ENCODE data around the gene KRT25.

KRT25 gene

GRCh38 chr17:40755231-40755630, at the start of gene KRT25:
Gene KRT25, minus strand, starts transcription at chr17:40755331. Its CDS starts 60 bp downstream, at chr17:40755271.
- Histone ChIP-seq H3K9me3 (ENCODE audit: control insufficient read depth in 2 of 2, low read length in 2 of 2) (peaks cover 0 to 6% of the 10 kb centered on the region in 2 donors), H3K27me3 (ENCODE audit: control insufficient read depth in 1 of 2, insufficient read depth in 2 of 2, low read length in 2 of 2) (no peaks in the 10 kb centered on the region), H3K36me3 (ENCODE audit: control insufficient read depth in 2 of 2, insufficient read depth in 2 of 2, low read length in 2 of 2) (no peaks in the 10 kb centered on the region), H3K27ac (ENCODE audit: low read length) (no peak within 1 kb of the TSS), H3K4me1 (ENCODE audit: control insufficient read depth, insufficient read depth, low read length) (no peaks in the 10 kb centered on the region), H3K4me3 (ENCODE audit: low read length in 2 of 2) (no peak within 1 kb of the TSS), H3K9ac (ENCODE audit: low read length in 2 of 2) (no peak within 1 kb of the TSS)

GRCh38 chr17:40803617-40804082, 48.5 kb upstream of the KRT25 start:
- Histone ChIP-seq H3K27me3 (ENCODE audit: control insufficient read depth in 1 of 2, insufficient read depth in 2 of 2, low read length in 2 of 2) (peaks cover 17 to 18% of the 10 kb centered on the region in 2 donors), H3K4me3 (ENCODE audit: low read length in 2 of 2) (no peak overlapping the region), H3K36me3 (ENCODE audit: control insufficient read depth in 2 of 2, insufficient read depth in 2 of 2, low read length in 2 of 2) (no peaks in the 10 kb centered on the region), H3K4me1 (ENCODE audit: control insufficient read depth, insufficient read depth, low read length) (no peaks in the 10 kb centered on the region), H3K27ac (ENCODE audit: low read length) (no peak overlapping the region), H3K9me3 (ENCODE audit: control insufficient read depth in 2 of 2, low read length in 2 of 2) (no peaks in the 10 kb centered on the region), H3K9ac (ENCODE audit: low read length in 2 of 2) (no peak overlapping the region)

GRCh38 chr17:40801157-40801556, 46.0 kb upstream of the KRT25 start:
- no peaks in the 10 kb centered on the region for H3K9me3 ChIP-seq (ENCODE audit: control insufficient read depth in 2 of 2, low read length in 2 of 2)
- H3K9ac ChIP-seq (ENCODE audit: low read length in 2 of 2) = no peak overlapping the region
- H3K27me3 ChIP-seq (ENCODE audit: control insufficient read depth in 1 of 2, insufficient read depth in 2 of 2, low read length in 2 of 2) = peaks cover 20 to 27% of the 10 kb centered on the region in 2 donors
- H3K36me3 ChIP-seq (ENCODE audit: control insufficient read depth in 2 of 2, insufficient read depth in 2 of 2, low read length in 2 of 2) = no peaks in the 10 kb centered on the region
- no peak overlapping the region for H3K27ac ChIP-seq (ENCODE audit: low read length)
- no peaks in the 10 kb centered on the region for H3K4me1 ChIP-seq (ENCODE audit: control insufficient read depth, insufficient read depth, low read length)
- H3K4me3 ChIP-seq (ENCODE audit: low read length in 2 of 2) = no peak overlapping the region

GRCh38 chr17:40800381-40800780, 45.2 kb upstream of the KRT25 start:
- Histone ChIP-seq H3K4me1 (ENCODE audit: control insufficient read depth, insufficient read depth, low read length) (no peaks in the 10 kb centered on the region), H3K27me3 (ENCODE audit: control insufficient read depth in 1 of 2, insufficient read depth in 2 of 2, low read length in 2 of 2) (peaks cover 25 to 28% of the 10 kb centered on the region in 2 donors), H3K9me3 (ENCODE audit: control insufficient read depth in 2 of 2, low read length in 2 of 2) (no peaks in the 10 kb centered on the region), H3K4me3 (ENCODE audit: low read length in 2 of 2) (no peak overlapping the region), H3K9ac (ENCODE audit: low read length in 2 of 2) (no peak overlapping the region), H3K27ac (ENCODE audit: low read length) (no peak overlapping the region), H3K36me3 (ENCODE audit: control insufficient read depth in 2 of 2, insufficient read depth in 2 of 2, low read length in 2 of 2) (no peaks in the 10 kb centered on the region)

GRCh38 chr17:40799859-40800258, 44.7 kb upstream of the KRT25 start, which contains the start of gene KRT28:
Gene KRT28, minus strand, starts transcription at chr17:40799959. Its CDS starts 66 bp downstream, at chr17:40799893.
- Histone ChIP-seq H3K27ac (ENCODE audit: low read length) (no peak within 1 kb of the TSS), H3K4me3 (ENCODE audit: low read length in 2 of 2) (no peak within 1 kb of the TSS), H3K4me1 (ENCODE audit: control insufficient read depth, insufficient read depth, low read length) (no peaks in the 10 kb centered on the region), H3K9ac (ENCODE audit: low read length in 2 of 2) (no peak within 1 kb of the TSS), H3K9me3 (ENCODE audit: control insufficient read depth in 2 of 2, low read length in 2 of 2) (no peaks in the 10 kb centered on the region), H3K27me3 (ENCODE audit: control insufficient read depth in 1 of 2, insufficient read depth in 2 of 2, low read length in 2 of 2) (peaks cover 22 to 28% of the 10 kb centered on the region in 2 donors), H3K36me3 (ENCODE audit: control insufficient read depth in 2 of 2, insufficient read depth in 2 of 2, low read length in 2 of 2) (no peaks in the 10 kb centered on the region)

GRCh38 chr17:40796846-40797245, 41.7 kb upstream of the KRT25 start:
- Histone ChIP-seq H3K9ac (ENCODE audit: low read length in 2 of 2) (no peak overlapping the region), H3K27me3 (ENCODE audit: control insufficient read depth in 1 of 2, insufficient read depth in 2 of 2, low read length in 2 of 2) (peaks cover 19 to 23% of the 10 kb centered on the region in 2 donors), H3K9me3 (ENCODE audit: control insufficient read depth in 2 of 2, low read length in 2 of 2) (no peaks in the 10 kb centered on the region), H3K36me3 (ENCODE audit: control insufficient read depth in 2 of 2, insufficient read depth in 2 of 2, low read length in 2 of 2) (no peaks in the 10 kb centered on the region), H3K4me3 (ENCODE audit: low read length in 2 of 2) (no peak overlapping the region), H3K4me1 (ENCODE audit: control insufficient read depth, insufficient read depth, low read length) (no peaks in the 10 kb centered on the region), H3K27ac (ENCODE audit: low read length) (no peak overlapping the region)

- no peak overlapping the region for H3K9ac ChIP-seq (ENCODE audit: low read length in 2 of 2)
- H3K4me3 ChIP-seq (ENCODE audit: low read length in 2 of 2) = no peak overlapping the region
- no peaks in the 10 kb centered on the region for H3K9me3 ChIP-seq (ENCODE audit: control insufficient read depth in 2 of 2, low read length in 2 of 2)
- no peaks in the 10 kb centered on the region for H3K4me1 ChIP-seq (ENCODE audit: control insufficient read depth, insufficient read depth, low read length)
- peaks cover 13 to 16% of the 10 kb centered on the region in 2 donors for H3K27me3 ChIP-seq (ENCODE audit: control insufficient read depth in 1 of 2, insufficient read depth in 2 of 2, low read length in 2 of 2)
- no peaks in the 10 kb centered on the region for H3K36me3 ChIP-seq (ENCODE audit: control insufficient read depth in 2 of 2, insufficient read depth in 2 of 2, low read length in 2 of 2)
- no peak overlapping the region for H3K27ac ChIP-seq (ENCODE audit: low read length)
These were observed 40.0 kb upstream of the KRT25 start for GRCh38 chr17:40795019-40795667.

- H3K27ac ChIP-seq (ENCODE audit: low read length) = no peak overlapping the region
- no peaks in the 10 kb centered on the region for H3K4me1 ChIP-seq (ENCODE audit: control insufficient read depth, insufficient read depth, low read length)
- H3K27me3 ChIP-seq (ENCODE audit: control insufficient read depth in 1 of 2, insufficient read depth in 2 of 2, low read length in 2 of 2) = peaks cover 12 to 13% of the 10 kb centered on the region in 2 donors
- no peaks in the 10 kb centered on the region for H3K36me3 ChIP-seq (ENCODE audit: control insufficient read depth in 2 of 2, insufficient read depth in 2 of 2, low read length in 2 of 2)
- no peak overlapping the region for H3K9ac ChIP-seq (ENCODE audit: low read length in 2 of 2)
- H3K9me3 ChIP-seq (ENCODE audit: control insufficient read depth in 2 of 2, low read length in 2 of 2) = no peaks in the 10 kb centered on the region
- no peak overlapping the region for H3K4me3 ChIP-seq (ENCODE audit: low read length in 2 of 2)
These were observed 39.3 kb upstream of the KRT25 start for GRCh38 chr17:40794466-40794865.

GRCh38 chr17:40793832-40794231, 38.7 kb upstream of the KRT25 start:
- no peaks in the 10 kb centered on the region for H3K9me3 ChIP-seq (ENCODE audit: control insufficient read depth in 2 of 2, low read length in 2 of 2)
- H3K27me3 ChIP-seq (ENCODE audit: control insufficient read depth in 1 of 2, insufficient read depth in 2 of 2, low read length in 2 of 2) = peaks cover 10 to 13% of the 10 kb centered on the region in 2 donors
- no peak overlapping the region for H3K4me3 ChIP-seq (ENCODE audit: low read length in 2 of 2)
- no peak overlapping the region for H3K9ac ChIP-seq (ENCODE audit: low read length in 2 of 2)
- no peaks in the 10 kb centered on the region for H3K36me3 ChIP-seq (ENCODE audit: control insufficient read depth in 2 of 2, insufficient read depth in 2 of 2, low read length in 2 of 2)
- H3K4me1 ChIP-seq (ENCODE audit: control insufficient read depth, insufficient read depth, low read length) = no peaks in the 10 kb centered on the region
- no peak overlapping the region for H3K27ac ChIP-seq (ENCODE audit: low read length)

GRCh38 chr17:40791787-40792436, 36.8 kb upstream of the KRT25 start:
- peaks cover 6 to 13% of the 10 kb centered on the region in 2 donors for H3K27me3 ChIP-seq (ENCODE audit: control insufficient read depth in 1 of 2, insufficient read depth in 2 of 2, low read length in 2 of 2)
- no peaks in the 10 kb centered on the region for H3K4me1 ChIP-seq (ENCODE audit: control insufficient read depth, insufficient read depth, low read length)
- H3K9ac ChIP-seq (ENCODE audit: low read length in 2 of 2) = no peak overlapping the region
- H3K9me3 ChIP-seq (ENCODE audit: control insufficient read depth in 2 of 2, low read length in 2 of 2) = no peaks in the 10 kb centered on the region
- H3K27ac ChIP-seq (ENCODE audit: low read length) = no peak overlapping the region
- no peaks in the 10 kb centered on the region for H3K36me3 ChIP-seq (ENCODE audit: control insufficient read depth in 2 of 2, insufficient read depth in 2 of 2, low read length in 2 of 2)
- H3K4me3 ChIP-seq (ENCODE audit: low read length in 2 of 2) = no peak overlapping the region

GRCh38 chr17:40791111-40791510, 36.0 kb upstream of the KRT25 start:
- H3K9me3 ChIP-seq (ENCODE audit: control insufficient read depth in 2 of 2, low read length in 2 of 2) = no peaks in the 10 kb centered on the region
- H3K27me3 ChIP-seq (ENCODE audit: control insufficient read depth in 1 of 2, insufficient read depth in 2 of 2, low read length in 2 of 2) = peaks cover under 1 to 6% of the 10 kb centered on the region in 2 donors
- no peak overlapping the region for H3K9ac ChIP-seq (ENCODE audit: low read length in 2 of 2)
- H3K4me1 ChIP-seq (ENCODE audit: control insufficient read depth, insufficient read depth, low read length) = no peaks in the 10 kb centered on the region
- no peak overlapping the region for H3K27ac ChIP-seq (ENCODE audit: low read length)
- H3K4me3 ChIP-seq (ENCODE audit: low read length in 2 of 2) = no peak overlapping the region
- H3K36me3 ChIP-seq (ENCODE audit: control insufficient read depth in 2 of 2, insufficient read depth in 2 of 2, low read length in 2 of 2) = no peaks in the 10 kb centered on the region

All from stomach smooth muscle (tissue), 2 donors.